ENCODE measurements around the gene SMAGP. TPM values are rescaled to one million over a fixed set of nuclear protein-coding genes. Genes with fewer than 3 reads are reported as not detected.

SMAGP gene
- total and polyA plus RNA-seq, 10 donors = 8.2 to 18.1 (median 11.6) TPM

DNA sequence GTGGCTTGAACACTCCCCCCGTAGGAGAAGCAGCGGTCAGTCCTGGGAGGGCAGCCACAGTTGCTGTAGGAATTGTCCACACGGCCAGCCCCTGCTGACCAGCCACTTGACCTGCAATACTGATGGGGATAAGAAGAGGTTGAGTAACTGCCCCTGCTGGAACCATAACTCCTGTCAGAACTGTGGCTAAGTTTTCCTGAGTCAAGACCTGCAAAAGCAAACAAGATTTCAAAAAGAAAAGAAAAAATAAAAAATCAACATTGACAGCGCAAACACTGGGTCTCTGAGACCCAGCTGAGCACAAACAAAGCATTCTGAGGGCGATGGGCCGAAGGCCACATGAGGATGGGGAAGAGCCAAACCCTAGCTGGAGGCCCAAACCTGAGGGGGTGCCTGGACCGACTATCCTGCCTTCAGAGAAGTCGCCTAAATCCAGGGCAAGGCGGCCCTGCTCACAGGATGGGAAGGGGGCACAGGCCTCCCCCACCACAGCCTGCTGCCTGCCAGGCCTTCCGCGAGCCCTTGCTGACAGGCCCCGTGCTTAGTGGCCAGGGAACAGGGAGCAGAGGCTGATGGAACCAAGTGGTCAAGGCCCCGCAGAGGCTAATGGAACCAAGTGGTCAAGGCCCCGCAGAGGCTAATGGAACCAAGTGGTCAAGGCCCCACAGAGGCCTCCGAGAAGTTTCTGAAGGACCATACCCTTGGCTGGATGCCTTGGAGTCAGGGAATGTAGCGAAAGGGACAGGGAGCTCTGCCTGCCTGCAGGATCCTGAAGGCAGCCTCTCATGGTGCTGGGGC lies 71.4 kb downstream of the SMAGP start:
- TF ChIP-seq CTCF (IDR thresholded peaks at IDR 0.05 in 8 of 11, conservative IDR thresholded peaks at IDR 0.05 in 3 of 11) (no peak), POLR2A (IDR thresholded peaks at IDR 0.05) (no peak), POLR2AphosphoS5 (IDR thresholded peaks at IDR 0.05) (no peak)
- intact Hi-C loops (cut with DNase I; ENCODE audit: low total_unique reads) = no loop called here
- Histone ChIP-seq H3K27ac (no peak overlapping the region), H3K9me3 (no peaks in the 10 kb centered on the region), H3K27me3 (replicated peaks in 1 of 7) (no peaks in the 10 kb centered on the region), H3K4me3 (no peak overlapping the region), H3K4me1 (no peaks in the 10 kb centered on the region), H3K36me3 (peaks cover 0 to 33% (median 0%) of the 10 kb centered on the region in 6 donors)
- 85 to 92% (median 88%) methylated on average over 13 to 16 of the region's 16 CpGs for WGBS, 5 donors
- DNase-seq = no peak

DNA sequence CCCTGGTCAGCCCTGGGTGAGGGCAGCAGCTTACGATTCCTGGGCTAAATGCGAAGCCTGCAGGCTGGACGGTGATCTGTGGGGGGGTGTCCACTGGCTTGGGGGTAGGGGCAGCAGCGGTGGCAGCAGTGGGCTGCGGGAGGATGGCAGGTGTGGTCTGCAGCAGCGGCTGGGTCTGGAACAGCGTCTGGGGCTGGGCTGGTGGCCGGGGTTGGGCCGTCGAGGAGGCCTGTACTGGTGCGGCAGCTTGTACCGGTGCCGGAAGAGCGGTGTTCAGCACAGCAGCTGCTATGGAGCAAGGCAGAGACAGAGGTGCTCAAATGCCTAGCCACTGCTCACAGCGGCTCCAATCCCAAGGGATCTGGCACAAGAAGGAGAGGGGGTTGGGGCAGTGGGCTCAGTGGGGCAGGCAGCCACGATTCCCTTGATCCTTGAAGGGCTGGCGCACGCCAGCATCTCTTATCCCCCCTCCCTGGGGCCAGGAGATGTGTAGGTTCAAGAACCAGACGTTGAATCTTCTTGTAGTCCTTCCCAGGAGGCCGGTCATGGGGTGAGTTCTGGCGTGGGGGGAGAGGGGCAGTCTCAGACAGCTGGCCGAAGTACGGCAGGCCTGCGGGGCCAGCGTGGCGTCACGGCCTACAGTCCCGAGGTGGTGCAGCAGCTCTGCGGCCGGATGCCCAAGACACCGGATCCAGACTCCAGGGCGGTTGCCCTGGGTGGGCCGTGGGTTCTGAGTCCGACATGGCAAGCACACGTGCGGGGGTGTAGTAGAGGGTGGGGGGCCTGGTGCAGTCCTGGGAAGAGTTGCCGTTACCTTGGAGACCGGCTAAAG lies 72.3 kb downstream of the SMAGP start:
- DNase-seq = no peak
- intact Hi-C loops (cut with DNase I; ENCODE audit: low total_unique reads) = no loop called here
- no peaks in the 10 kb centered on the region for H3K4me1 ChIP-seq
- H3K4me3 ChIP-seq = no peak overlapping the region
- 89 to 98% (median 94%) methylated on average over 26 to 38 of the region's 38 CpGs for WGBS, 5 donors
- H3K9me3 ChIP-seq = no peaks in the 10 kb centered on the region
- H3K27ac ChIP-seq = no peak overlapping the region
- TF ChIP-seq CTCF (IDR thresholded peaks at IDR 0.05 in 8 of 11, conservative IDR thresholded peaks at IDR 0.05 in 3 of 11) = no peak
- TF ChIP-seq POLR2A (IDR thresholded peaks at IDR 0.05) = no peak
- no peak for TF ChIP-seq POLR2AphosphoS5 (IDR thresholded peaks at IDR 0.05)
- no peaks in the 10 kb centered on the region for H3K27me3 ChIP-seq (replicated peaks in 1 of 7)
- H3K36me3 ChIP-seq = peaks cover 0 to 26% (median 0%) of the 10 kb centered on the region in 6 donors

- Histone ChIP-seq H3K9me3 (no peaks in the 10 kb centered on the region), H3K27ac (no peak overlapping the region), H3K4me1 (no peaks in the 10 kb centered on the region), H3K36me3 (peaks cover 0 to 39% (median 1%) of the 10 kb centered on the region in 6 donors), H3K27me3 (replicated peaks in 1 of 7) (no peaks in the 10 kb centered on the region), H3K4me3 (no peak overlapping the region)
- TF ChIP-seq POLR2AphosphoS5 (IDR thresholded peaks at IDR 0.05) (no peak), POLR2A (IDR thresholded peaks at IDR 0.05) (no peak), CTCF (IDR thresholded peaks at IDR 0.05 in 8 of 11, conservative IDR thresholded peaks at IDR 0.05 in 3 of 11) (no peak)
- 91 to 98% (median 95%) methylated on average over 9 of the region's 9 CpGs for WGBS, 5 donors
- no peak for DNase-seq
- intact Hi-C loops (cut with DNase I; ENCODE audit: low total_unique reads) = no loop called here
These were observed 73.7 kb downstream of the SMAGP start for GRCh38 chr12:51196547-51196946.

GRCh38 chr12:51195841-51196240 lies 74.4 kb downstream of the SMAGP start:
- Histone ChIP-seq H3K4me1 (no peaks in the 10 kb centered on the region), H3K9me3 (no peaks in the 10 kb centered on the region), H3K4me3 (no peak overlapping the region), H3K27me3 (replicated peaks in 1 of 7) (no peaks in the 10 kb centered on the region), H3K36me3 (peaks cover 0 to 46% (median 8%) of the 10 kb centered on the region in 6 donors), H3K27ac (no peak overlapping the region)
- WGBS, 5 donors = 60 to 97% (median 92%) methylated on average over 1 to 7 of the region's 7 CpGs
- TF ChIP-seq POLR2AphosphoS5 (IDR thresholded peaks at IDR 0.05) (no peak), POLR2A (IDR thresholded peaks at IDR 0.05) (no peak), CTCF (IDR thresholded peaks at IDR 0.05 in 8 of 11, conservative IDR thresholded peaks at IDR 0.05 in 3 of 11) (no peak)
- intact Hi-C loops (cut with DNase I; ENCODE audit: low total_unique reads) = no loop called here
- no peak for DNase-seq

Measured in spleen (tissue), 11 donors.